HG03045 (cell line): ENCODE data around the gene EAF1.
"Not testable (repeated sequence)": the region's sequence is repeated elsewhere in the genome, so short reads cannot be mapped to it uniquely, and the experiment has no call there.

ENCODE experiments used
- ATAC-seq: cut with Tn5 transposase; IDR thresholded peaks from one replicate; pipeline ENCODE4 v1.9.1; 2021; ENCODE audit warnings: mild to moderate bottlenecking, moderate library complexity; ENCODE audit not compliant: unreplicated experiment

EAF1 gene

DNA sequence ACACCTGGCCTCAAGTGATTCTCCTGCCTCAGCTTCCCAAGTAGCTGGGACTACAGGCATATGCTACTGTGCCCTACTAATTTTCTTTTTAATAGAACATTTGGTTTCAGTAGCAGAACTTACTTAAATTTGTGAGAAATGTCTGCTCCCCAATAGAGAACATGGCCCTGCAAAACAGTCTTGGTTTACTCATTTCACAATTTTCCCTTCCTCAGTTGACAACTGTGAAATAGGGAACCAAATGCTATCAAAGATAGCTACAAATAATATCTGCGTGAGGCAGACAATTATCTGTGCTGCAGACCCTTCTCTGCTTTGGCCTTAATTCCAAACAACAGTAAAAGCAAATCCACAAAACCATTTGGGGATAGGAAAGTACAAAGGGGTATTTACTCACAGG is 22.6 kb upstream of the EAF1 start:
- ATAC-seq: no peak

DNA sequence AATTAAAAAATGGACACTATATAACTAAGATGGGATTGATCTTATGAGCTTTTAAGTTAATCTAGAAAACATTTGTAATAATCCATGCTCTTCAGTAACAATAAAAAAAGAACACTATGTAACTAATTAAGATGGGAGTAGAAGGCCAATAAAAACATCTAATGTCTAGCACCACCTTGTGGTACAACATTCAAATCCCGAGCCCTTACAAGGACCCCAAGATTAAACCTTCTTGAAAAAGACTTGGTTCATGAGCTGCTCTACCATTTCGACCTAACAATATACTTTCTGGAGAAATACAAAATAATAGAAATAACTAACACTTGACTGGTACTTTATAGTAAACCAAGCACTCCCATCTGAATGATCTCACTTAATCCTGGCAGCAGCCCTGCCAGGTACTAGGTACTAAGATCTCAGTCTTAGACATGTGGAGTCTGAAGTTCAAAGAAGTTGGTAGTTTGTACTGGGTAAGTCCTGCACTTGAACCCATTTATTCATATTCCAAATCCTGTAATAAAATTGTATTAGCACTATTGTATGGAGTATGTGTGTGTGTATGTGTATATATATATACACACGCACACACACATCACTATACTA is 21.8 kb upstream of the EAF1 start:
- no peak for ATAC-seq

DNA sequence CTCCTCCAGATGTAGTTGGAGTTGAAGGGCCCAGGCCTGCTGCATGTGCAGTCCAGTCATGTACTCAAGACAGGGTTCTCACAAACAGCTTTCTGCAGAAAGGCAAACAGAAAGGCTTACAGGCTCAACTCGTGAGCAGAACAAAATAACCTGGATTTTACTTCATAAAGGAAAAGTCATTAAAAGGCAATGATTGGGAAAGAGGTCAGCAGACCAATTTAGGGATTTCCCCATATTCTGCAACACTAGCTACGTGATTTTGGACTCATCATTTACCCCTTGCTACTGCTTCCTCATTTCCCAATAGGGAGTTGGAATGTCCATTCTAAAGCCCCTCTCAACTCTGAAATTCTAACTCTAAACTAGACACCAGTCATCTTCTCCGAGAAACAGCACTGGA is 18.2 kb upstream of the EAF1 start:
- ATAC-seq: no peak

DNA sequence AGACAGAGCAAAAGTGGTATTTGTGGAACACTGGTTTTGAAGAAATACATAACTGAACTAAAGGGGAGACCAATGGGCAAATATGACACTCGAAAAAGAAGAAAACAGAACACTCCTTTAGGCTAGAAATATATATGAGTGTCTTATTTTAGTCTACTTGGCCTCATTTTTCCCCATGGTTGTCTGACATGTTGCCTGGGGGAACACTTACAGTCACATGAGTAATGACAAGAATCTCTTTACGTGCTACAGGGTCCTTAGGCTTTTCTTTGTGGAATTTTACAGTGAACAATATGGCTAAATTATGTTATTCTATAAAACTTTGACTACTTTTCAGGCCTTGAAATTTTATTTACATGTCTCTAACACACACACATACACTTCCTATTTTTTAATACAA is 17.6 kb upstream of the EAF1 start:
- ATAC-seq: no peak

DNA sequence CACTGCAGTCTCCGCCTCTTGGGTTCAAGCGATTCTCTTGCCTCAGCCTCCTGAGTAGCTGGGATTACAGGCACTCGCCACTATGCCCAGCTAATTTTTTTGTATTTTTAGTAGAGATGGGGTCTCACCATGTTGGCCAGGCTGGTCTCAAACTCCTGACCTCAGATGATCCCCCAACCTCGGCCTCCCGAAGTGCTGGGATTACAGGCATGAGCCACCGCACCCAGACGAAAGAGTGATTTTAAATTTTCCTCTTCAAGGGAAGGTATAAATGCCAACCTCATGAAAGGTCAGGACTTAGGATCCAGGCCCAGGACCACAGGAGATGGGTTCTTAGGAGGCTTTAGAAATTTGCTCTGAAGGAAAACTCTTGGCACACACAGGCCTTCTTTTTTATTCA is 16.4 kb upstream of the EAF1 start:
- not testable (repeated sequence) for ATAC-seq

DNA sequence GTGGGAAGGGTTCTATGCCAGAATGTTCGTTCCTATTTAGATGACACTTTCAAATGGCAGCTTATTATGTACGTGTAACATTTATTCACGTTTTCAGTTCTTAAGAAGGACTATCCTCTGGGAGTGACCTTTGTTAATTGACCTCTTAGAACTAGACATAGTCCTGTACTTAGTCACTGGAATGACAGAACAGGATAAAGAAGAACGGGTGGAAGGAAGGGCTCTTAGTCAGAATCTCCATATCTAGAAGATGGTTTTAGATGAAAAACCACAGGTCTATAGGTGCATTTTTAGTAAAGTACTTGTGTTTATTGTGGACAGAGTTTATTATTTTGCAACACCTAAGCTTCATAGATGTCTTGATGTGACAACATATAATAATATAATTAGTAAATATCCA is 6.5 kb upstream of the EAF1 start:
- ATAC-seq: no peak

DNA sequence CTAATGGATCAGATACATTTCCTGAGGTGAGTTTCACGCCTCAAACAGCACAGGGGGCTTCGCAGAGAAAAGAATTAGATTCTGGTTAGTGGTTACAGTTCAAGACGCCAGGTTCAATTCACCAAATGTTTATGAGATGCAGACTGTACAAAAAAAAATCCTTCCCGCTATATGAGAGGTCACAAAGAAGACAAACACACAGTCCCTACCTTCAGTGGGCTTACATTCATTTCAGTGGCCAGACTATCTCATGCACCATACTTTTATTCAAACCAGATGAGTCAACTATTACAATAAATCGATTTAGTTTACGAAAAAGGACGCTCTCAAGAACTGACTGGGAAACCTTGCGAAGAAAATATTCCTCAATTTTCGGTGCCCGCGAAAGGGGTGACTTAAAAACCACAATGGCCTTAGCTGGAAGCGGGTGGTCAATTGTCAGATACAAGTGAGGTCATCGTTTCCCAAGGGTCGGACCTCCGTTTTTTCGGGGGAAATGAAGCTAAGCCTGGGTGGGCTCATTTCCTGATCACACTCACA is 749 bp upstream of the EAF1 start:
- ATAC-seq: no peak

DNA sequence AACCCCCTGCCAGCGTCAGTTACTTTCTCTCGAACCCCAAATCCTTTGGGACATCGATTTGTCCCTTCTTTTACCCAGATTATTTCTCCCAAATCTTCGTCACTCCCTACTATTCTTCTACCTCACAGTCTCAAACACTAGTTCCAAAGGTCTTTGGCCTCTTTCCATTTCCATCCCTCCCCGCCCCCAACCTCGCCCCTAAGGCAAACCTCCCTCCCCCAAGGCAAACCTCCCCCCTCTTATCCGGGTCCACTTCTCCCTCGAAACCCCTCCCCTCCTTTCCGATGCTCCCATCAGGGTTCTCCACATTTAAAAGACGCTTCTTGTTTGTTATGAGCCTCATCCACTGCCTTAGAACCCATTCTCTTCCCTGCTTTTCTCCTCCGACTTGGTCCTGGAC is 583 bp downstream of the EAF1 start:
- ATAC-seq: no peak

DNA sequence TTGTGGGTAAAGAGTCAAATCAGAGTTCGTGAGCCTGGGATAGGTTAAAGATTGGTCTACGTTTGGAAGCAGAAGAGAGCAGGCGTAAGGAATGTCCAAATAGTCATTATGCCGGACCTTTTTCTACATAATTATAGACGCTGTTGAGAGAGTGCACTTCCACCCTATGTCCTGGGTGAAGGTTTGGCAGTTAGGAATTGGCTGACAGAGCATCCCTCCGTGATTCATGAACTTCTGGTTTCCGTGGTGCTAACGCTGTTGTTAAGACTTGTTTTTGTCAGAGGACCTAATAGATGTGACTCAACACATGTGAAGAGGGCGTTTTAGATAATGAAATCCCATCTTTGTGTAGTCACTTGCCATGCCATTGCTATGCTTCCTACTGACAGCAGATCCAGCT is 1.1 kb downstream of the EAF1 start:
- ATAC-seq: no peak

DNA sequence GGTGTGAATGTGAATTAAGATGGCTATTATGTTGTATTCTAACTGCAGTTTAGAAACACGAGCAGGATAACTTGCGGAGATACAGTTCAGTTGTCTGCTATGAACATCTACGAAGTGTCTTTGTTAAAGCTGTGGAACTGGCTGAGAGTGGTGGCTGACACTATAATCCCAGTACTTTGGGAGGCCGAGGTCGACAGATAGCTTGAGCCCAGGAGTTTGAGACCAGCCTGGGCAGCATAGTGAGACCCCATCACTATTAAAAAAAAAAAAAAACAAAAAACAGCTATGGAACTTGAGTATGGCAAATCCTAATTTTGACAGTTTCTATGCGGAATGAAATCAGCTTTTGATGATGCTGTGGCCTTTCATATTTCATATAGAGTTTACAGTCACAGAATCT is 1.7 kb downstream of the EAF1 start:
- no peak for ATAC-seq

DNA sequence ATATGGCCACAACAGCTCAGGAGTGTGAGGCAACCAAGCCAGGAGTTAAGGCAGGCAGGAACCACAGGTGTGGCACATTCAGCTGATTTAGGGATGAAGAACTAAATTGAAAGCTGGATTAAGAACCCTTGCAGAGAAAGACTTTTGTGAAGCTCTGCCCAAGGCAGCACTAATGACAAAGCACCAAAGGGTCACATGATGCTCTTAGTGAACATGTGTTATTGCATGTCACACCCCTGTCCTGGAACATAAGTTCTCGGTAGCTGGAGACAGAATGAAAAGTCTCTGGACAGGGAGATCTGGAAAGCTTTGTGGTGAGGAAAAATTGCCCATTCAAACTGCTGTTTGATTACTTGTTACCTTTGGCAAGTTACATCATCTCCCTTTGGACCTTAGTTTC is 3.2 kb downstream of the EAF1 start:
- ATAC-seq: no peak

DNA sequence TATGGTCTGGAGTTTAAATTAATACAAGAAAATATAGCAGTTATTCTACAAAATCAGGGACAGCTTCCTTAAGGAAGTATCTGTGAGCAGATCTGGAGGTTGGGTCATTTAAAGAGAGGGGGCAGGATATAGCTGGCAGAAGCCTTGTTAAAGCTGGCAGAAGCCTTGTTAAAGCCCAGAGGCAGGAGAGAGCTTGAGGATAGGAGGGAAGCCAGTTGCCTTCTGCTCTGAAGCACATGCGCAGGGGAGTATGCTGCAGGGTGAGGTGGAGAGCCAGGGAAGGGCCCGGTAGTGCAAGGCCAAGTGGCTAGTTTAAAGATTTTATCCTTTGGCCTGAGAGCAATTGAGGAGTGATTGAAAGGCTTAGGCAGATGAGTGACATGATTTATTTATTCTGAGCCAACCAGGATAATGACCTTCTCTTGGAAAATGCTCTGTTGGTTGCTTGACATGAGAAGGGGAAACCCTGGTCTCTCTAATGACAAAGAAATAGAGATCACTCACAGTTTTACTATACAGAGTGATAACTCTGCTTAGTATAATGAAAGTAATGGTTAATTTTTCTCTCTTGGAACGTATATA is 3.9 kb downstream of the EAF1 start:
- no peak for ATAC-seq

DNA sequence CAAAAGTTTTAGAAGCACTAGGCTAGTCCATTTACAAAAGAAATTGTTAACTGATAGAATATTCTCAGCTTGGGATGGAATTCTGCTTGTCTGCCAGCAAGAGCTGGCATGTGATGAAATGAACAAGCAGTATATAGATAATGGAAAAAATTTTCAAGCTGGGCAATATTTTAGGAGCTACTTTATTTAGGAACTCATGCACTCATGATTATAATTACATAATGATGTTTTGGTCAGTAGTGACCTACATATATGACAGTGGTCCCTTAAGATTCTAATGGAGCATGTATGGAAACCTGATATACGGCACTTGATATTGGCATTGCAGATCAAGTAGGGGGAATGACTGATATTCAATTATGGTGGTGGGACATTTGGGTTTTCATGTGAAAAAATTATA is 6.1 kb downstream of the EAF1 start:
- ATAC-seq: no peak

DNA sequence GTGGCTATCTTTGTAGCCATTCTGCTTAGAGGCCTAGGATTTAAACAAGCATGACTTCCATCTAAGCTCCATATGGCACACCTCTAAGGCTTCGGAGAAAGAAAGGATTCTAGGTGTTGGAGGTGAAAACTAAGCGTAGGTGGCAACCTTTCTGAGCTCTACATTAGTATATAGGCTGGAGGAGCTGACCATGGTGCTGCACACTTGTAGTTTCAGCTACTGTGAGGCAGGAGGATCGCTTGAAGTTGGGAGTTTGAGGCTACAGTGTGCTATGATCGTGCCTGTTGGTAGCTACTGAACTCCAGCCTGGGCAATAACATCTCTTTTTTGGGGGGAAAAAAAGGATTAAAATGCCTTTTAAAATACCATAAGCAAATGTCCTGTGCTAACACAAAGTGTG is 7.4 kb downstream of the EAF1 start:
- no peak for ATAC-seq

DNA sequence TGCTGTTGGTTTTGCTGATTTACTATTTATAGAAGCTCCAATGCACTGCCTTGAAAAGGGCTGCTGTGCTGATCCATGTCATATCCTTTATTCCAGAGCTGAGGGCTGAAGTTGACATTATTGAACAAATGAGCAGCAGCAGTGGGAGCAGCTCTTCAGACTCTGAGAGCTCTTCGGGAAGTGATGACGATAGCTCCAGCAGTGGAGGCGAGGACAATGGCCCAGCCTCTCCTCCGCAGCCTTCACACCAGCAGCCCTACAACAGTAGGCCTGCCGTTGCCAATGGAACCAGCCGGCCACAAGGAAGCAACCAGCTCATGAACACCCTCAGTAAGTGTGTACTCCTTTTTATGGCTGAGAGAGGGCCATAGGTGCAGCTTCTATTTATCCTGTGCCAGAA is 8.8 kb downstream of the EAF1 start:
- no peak for ATAC-seq

DNA sequence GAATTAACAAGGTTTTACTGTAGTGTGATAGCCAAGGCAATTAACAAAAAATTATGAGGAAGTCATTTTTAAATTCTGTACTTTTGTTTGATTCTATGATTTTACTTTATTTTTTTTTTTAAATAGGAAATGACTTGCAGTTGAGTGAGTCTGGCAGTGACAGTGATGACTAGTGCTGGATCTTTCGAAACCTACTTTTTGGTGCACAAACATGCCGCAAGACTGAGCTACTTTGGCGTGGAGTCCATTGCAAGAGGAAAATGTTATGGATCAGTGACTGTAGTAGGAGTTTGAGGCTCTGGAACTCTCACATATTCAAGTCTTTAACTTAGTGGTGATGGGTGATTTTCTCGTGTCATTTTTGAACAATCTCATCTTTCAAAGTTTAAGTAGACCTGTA is 11.6 kb downstream of the EAF1 start:
- no peak for ATAC-seq

DNA sequence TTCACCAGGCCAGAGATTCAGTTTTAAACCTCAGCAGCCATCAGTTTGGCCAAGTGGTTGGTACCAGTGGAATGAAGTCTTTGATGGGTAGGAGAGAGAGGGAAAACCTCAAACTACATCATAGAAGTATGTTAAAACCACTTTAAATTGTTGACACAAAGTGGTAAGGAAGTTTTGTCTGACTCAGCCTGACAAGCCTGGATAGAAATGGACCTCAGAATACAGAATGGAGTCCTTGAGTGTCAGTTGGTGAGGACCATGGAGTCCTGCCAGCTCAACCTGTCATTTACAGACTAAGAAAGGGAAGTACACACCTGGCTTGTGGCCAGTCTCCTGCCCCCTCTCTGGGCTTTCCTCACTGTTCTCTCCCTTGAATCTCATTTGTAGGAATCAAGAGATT is 12.1 kb downstream of the EAF1 start:
- ATAC-seq: no peak

DNA sequence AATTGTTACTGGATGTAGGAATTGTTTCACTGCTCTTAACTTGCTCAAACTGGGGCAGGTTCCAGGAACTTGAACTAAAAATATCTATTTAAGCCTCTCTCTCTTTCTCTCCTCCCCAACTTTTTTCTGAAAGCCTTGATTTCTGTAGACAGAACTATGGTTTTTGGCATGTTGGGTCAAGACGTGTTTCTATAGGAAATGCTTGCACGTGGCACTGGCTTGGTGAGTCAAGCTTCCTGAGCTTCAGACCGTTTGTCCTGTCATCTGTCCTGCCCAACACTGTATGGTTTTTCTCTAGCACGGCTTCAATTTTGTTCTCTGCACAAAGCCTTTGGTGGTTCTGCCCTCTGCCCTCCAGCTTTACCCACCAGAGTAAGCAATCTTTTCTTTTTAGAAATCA is 13.5 kb downstream of the EAF1 start:
- no peak for ATAC-seq

DNA sequence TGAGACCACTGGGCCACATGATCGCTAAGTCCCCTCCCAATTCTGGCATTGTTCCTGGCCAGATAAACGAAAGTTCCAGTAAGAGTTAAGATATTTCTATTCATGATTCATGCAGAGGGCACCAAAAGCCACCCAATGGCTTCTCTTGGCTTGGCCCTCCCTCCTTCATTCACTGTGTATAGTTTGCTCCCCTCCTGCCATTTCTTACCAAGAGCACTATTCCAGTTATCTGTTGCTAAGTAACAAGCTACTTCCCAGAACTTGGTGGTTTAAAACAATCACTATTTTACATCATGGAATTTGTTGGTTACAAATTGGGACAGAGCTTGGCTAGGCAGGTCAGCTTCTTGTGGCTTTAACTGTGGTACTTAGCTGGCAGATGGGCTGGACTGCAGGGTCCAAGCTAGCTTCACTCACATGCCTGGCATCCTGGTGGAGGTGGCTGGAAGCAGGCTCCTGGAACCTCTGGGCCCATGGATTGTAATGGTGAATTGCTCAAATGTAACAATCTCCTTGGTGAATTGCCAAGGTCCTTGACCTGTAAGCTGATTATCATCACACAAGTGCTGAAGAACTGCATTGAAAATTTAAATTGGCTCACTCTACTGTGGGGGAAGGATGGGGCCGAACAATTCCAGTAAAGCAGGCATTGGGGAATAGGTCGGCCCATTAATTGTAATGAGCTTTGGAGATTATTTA is 16.6 kb downstream of the EAF1 start:
- no peak for ATAC-seq

DNA sequence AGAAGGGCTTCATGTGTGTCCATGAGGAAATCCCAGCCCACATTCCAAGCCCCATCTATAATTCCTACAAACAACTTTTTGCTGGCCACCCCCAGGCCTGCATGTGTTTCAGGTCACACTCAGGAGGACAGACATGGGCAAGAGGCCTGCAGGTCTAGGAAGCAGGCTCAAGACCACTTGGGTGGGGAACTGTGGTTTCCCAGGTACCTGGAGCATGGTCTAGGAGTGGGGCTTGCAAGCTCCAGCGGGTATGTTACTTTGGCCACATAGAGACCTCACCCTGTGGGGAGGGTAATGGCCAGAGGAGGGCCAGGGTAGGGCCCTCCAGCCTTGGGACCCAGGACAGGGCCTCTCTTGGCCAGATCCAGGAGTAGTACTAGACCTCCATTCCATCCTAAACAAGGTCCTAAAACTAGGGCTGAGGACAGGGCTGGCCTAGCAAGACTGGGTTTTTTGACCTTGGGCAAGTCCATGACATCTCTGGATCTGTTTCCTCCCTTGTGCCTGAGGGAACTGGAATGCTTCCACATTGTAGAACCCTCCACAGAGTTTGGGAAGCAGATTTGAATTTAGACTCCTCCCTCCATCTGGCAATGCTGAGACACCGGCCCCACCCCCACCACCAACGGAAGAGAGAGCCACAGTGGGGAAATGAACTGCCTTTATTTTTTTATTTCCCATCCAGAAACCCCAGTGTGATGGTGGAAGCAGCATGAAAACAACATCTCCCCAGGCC is 22.3 kb downstream of the EAF1 start:
- no peak for ATAC-seq

DNA sequence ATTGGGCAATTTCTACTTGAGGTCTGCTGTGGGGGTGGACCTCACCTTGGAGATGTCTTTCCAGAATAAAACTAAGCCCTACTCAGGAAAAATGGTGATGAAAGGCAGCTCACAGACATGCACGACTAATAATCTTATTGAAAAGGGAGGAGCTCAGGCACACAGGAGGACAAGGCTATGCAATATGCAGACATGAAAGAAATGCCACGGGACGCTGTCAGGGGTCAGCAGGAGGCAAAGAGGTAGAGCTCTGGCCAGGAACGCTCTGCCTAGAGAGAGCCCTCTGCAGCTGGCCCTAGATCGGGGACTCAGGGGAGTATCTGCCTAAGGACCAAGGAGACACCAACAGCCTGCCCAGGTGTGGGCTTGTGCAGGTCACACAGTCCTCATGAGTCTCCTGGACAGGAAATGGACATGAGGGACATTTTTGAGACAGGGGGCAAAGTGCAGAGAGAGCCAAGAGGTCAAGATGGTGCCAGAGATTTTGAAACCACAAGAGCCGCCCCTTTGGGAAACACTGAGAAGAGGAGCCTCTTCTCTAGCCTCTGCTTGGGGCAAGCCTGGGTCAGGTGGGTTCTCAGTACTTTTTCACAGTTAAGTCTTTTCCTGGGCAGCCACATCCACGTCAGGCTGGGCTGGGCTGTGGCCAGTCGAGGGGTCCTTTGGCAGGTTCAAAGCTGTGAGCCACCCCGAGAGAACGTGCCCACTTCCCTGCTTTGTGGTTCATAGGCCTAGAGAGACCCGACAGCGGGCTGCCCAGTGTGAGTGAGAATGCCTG is 23.2 kb downstream of the EAF1 start:
- no peak for ATAC-seq
